ENCODE measurements around the gene CCDC178. TPM values are rescaled to one million over a fixed set of nuclear protein-coding genes. Genes with fewer than 3 reads are reported as not detected.

Gene CCDC178
- total RNA-seq, 4 donors from 2014 or later = 1.2 to 2.2 (median 1.7) TPM; not detected in 1

GRCh38 chr18:33446604-33447003 is 6.1 kb upstream of the CCDC178 start:
- intact Hi-C loops (cut with DNase I) = no loop called here
- DNase-seq (ENCODE audit: extremely low spot score) = no peak
- H3K4me1 ChIP-seq = no peaks in the 10 kb centered on the region
- 0% methylated on average over 1 of the region's 1 CpG for WGBS
- H3K27ac ChIP-seq (replicated peaks in 1 of 4) = no peak overlapping the region
- H3K36me3 ChIP-seq = no peaks in the 10 kb centered on the region
- TF ChIP-seq EP300 (IDR thresholded peaks at IDR 0.05) (no peak), CTCF (IDR thresholded peaks at IDR 0.05) (no peak), POLR2A (IDR thresholded peaks at IDR 0.05; ENCODE audit: low read depth) (no peak), POLR2AphosphoS5 (IDR thresholded peaks at IDR 0.05) (no peak)
- no peak overlapping the region for H3K4me3 ChIP-seq
- no peaks in the 10 kb centered on the region for H3K9me3 ChIP-seq
- H3K27me3 ChIP-seq = no peaks in the 10 kb centered on the region

- H3K4me1 ChIP-seq = peaks cover 0 to 11% (median 4%) of the 10 kb centered on the region in 4 donors
- H3K27ac ChIP-seq (replicated peaks in 1 of 4) = no peak overlapping the region
- 65% methylated on average over 2 of the region's 2 CpGs for WGBS
- TF ChIP-seq CTCF (IDR thresholded peaks at IDR 0.05) = no peak
- TF ChIP-seq POLR2A (IDR thresholded peaks at IDR 0.05; ENCODE audit: low read depth) = no peak
- no peak for TF ChIP-seq EP300 (IDR thresholded peaks at IDR 0.05)
- no peak for TF ChIP-seq POLR2AphosphoS5 (IDR thresholded peaks at IDR 0.05)
- no peak for DNase-seq (ENCODE audit: extremely low spot score)
- H3K27me3 ChIP-seq = peaks cover 0 to 7% (median 0%) of the 10 kb centered on the region in 4 donors
- no peaks in the 10 kb centered on the region for H3K36me3 ChIP-seq
- no peaks in the 10 kb centered on the region for H3K9me3 ChIP-seq
- intact Hi-C loops (cut with DNase I) = no loop called here
- H3K4me3 ChIP-seq = no peak overlapping the region
These were observed 4.2 kb upstream of the CCDC178 start for GRCh38 chr18:33444709-33445108.

GRCh38 chr18:33432857-33433256 is 7.7 kb downstream of the CCDC178 start:
- H3K9me3 ChIP-seq = no peaks in the 10 kb centered on the region
- no peaks in the 10 kb centered on the region for H3K36me3 ChIP-seq
- H3K27me3 ChIP-seq = peaks cover 0 to 6% (median 0%) of the 10 kb centered on the region in 4 donors
- H3K27ac ChIP-seq (replicated peaks in 1 of 4) = no peak overlapping the region
- H3K4me1 ChIP-seq = peaks cover 0 to 3% (median 0%) of the 10 kb centered on the region in 4 donors
- no peak for TF ChIP-seq CTCF (IDR thresholded peaks at IDR 0.05)
- TF ChIP-seq EP300 (IDR thresholded peaks at IDR 0.05) = no peak
- TF ChIP-seq POLR2AphosphoS5 (IDR thresholded peaks at IDR 0.05) = no peak
- no peak for TF ChIP-seq POLR2A (IDR thresholded peaks at IDR 0.05; ENCODE audit: low read depth)
- intact Hi-C loops (cut with DNase I) = no loop called here
- H3K4me3 ChIP-seq = no peak overlapping the region
- 25% methylated on average over 1 of the region's 1 CpG for WGBS
- no peak for DNase-seq (ENCODE audit: extremely low spot score)

- H3K4me3 ChIP-seq = no peak overlapping the region
- no peaks in the 10 kb centered on the region for H3K36me3 ChIP-seq
- no peak overlapping the region for H3K27ac ChIP-seq (replicated peaks in 1 of 4)
- WGBS = 69% methylated on average over 2 of the region's 2 CpGs
- no peak for TF ChIP-seq POLR2A (IDR thresholded peaks at IDR 0.05; ENCODE audit: low read depth)
- no peak for TF ChIP-seq CTCF (IDR thresholded peaks at IDR 0.05)
- TF ChIP-seq EP300 (IDR thresholded peaks at IDR 0.05) = no peak
- TF ChIP-seq POLR2AphosphoS5 (IDR thresholded peaks at IDR 0.05) = no peak
- peaks cover 0 to 3% (median 0%) of the 10 kb centered on the region in 4 donors for H3K4me1 ChIP-seq
- no peaks in the 10 kb centered on the region for H3K27me3 ChIP-seq
- H3K9me3 ChIP-seq = no peaks in the 10 kb centered on the region
- intact Hi-C loops (cut with DNase I) = no loop called here
- DNase-seq (ENCODE audit: extremely low spot score) = no peak
These were observed 13.0 kb downstream of the CCDC178 start for GRCh38 chr18:33427549-33427948.

- Histone ChIP-seq H3K4me3 (no peak overlapping the region), H3K27me3 (no peaks in the 10 kb centered on the region), H3K4me1 (no peaks in the 10 kb centered on the region), H3K27ac (replicated peaks in 1 of 4) (no peak overlapping the region), H3K9me3 (no peaks in the 10 kb centered on the region), H3K36me3 (no peaks in the 10 kb centered on the region)
- WGBS = 67% methylated on average over 12 of the region's 14 CpGs
- intact Hi-C loops (cut with DNase I) = no loop called here
- TF ChIP-seq CTCF (IDR thresholded peaks at IDR 0.05) = no peak
- no peak for TF ChIP-seq EP300 (IDR thresholded peaks at IDR 0.05)
- TF ChIP-seq POLR2AphosphoS5 (IDR thresholded peaks at IDR 0.05) = no peak
- no peak for TF ChIP-seq POLR2A (IDR thresholded peaks at IDR 0.05; ENCODE audit: low read depth)
- no peak for DNase-seq (ENCODE audit: extremely low spot score)
These were observed 16.1 kb downstream of the CCDC178 start for GRCh38 chr18:33424266-33424946.

All from esophagus muscularis mucosa (tissue), 4 donors.